HUES64 (cell line): ENCODE data around the gene ITPR2.
"Not testable (repeated sequence)": the region's sequence is repeated elsewhere in the genome, so short reads cannot be mapped to it uniquely, and the experiment has no call there.

Experiments
- H3K27ac ChIP-seq: 2 replicates; pipeline ENCODE4 v1.7.0; 2013; ENCODE audit warnings: low read depth, low read length, inconsistent platforms
- H3K27me3 ChIP-seq: 2 replicates; pipeline ENCODE4 v1.6.1; 2013; ENCODE audit warnings: mild to moderate bottlenecking, low read length; ENCODE audit not compliant: insufficient read depth
- H3K36me3 ChIP-seq: 2 replicates; pipeline ENCODE4 v1.6.1; 2013; ENCODE audit warnings: mild to moderate bottlenecking, low read length; ENCODE audit not compliant: insufficient read depth
- H3K4me1 ChIP-seq: 2 replicates; pipeline ENCODE4 v1.6.1; 2013; ENCODE audit warnings: mild to moderate bottlenecking, low read length, moderate library complexity; ENCODE audit not compliant: insufficient read depth
- H3K4me3 ChIP-seq: 2 replicates; pipeline ENCODE4 v1.5.1; 2013; ENCODE audit warnings: mild to moderate bottlenecking, low read length, moderate library complexity
- H3K9ac ChIP-seq: 2 replicates; pipeline ENCODE4 v1.6.1; 2013; ENCODE audit warnings: mild to moderate bottlenecking, low read depth, low read length
- H3K9me3 ChIP-seq: 2 replicates; pipeline ENCODE4 v1.6.1; 2013; ENCODE audit warnings: low read depth, low read length; ENCODE audit not compliant: insufficient read depth
- WGBS: fragments of 150-250, 120-280 bp; methylation state at CpG from one replicate; pipeline ENCODE4 v1.1.7; 2013; ENCODE audit warnings: missing lambda C conversion rate; 5-methylcytosine and 5-hydroxymethylcytosine counted together

The ITPR2 gene

GRCh38 chr12:26648999-26649398 lies 184.0 kb downstream of the ITPR2 start:
- WGBS = no CpG with 5 or more reads among the region's 1 CpG
- H3K36me3 ChIP-seq = peaks cover 11% of the 10 kb centered on the region
- H3K9ac ChIP-seq = no peak overlapping the region
- H3K9me3 ChIP-seq = no peaks in the 10 kb centered on the region; the same call in none of the 2 replicates
- no peaks in the 10 kb centered on the region for H3K27me3 ChIP-seq
- peaks cover 4% of the 10 kb centered on the region; the same call in 1 of the 2 replicates for H3K4me1 ChIP-seq
- no peak overlapping the region for H3K4me3 ChIP-seq
- H3K27ac ChIP-seq = no peak overlapping the region

GRCh38 chr12:26648584-26648983 lies 184.4 kb downstream of the ITPR2 start:
- peaks cover 8% of the 10 kb centered on the region for H3K4me1 ChIP-seq
- H3K4me3 ChIP-seq = no peak overlapping the region
- 55% methylated on average over 1 of the region's 1 CpG for WGBS
- H3K27ac ChIP-seq = no peak overlapping the region
- peaks cover 8% of the 10 kb centered on the region for H3K36me3 ChIP-seq
- no peak overlapping the region for H3K9ac ChIP-seq
- no peaks in the 10 kb centered on the region for H3K27me3 ChIP-seq
- no peaks in the 10 kb centered on the region; the same call in none of the 2 replicates for H3K9me3 ChIP-seq

- 97% methylated on average over 2 of the region's 3 CpGs for WGBS
- Histone ChIP-seq H3K27me3 (no peaks in the 10 kb centered on the region), H3K4me1 (peaks cover 13% of the 10 kb centered on the region), H3K9ac (no peak overlapping the region), H3K9me3 (no peaks in the 10 kb centered on the region; the same call in none of the 2 replicates), H3K36me3 (peaks cover 7% of the 10 kb centered on the region; the same call in 1 of the 2 replicates), H3K4me3 (no peak overlapping the region), H3K27ac (no peak overlapping the region)
These were observed 184.9 kb downstream of the ITPR2 start for GRCh38 chr12:26648066-26648465.

- Histone ChIP-seq H3K9me3 (no peaks in the 10 kb centered on the region; the same call in none of the 2 replicates), H3K27ac (no peak overlapping the region), H3K4me1 (peaks cover 14% of the 10 kb centered on the region), H3K9ac (no peak overlapping the region), H3K36me3 (peaks cover 3% of the 10 kb centered on the region; the same call in 1 of the 2 replicates), H3K27me3 (no peaks in the 10 kb centered on the region), H3K4me3 (no peak overlapping the region)
- 89% methylated on average over 3 of the region's 3 CpGs for WGBS
These were observed 185.9 kb downstream of the ITPR2 start for GRCh38 chr12:26647088-26647487.

GRCh38 chr12:26646571-26646970 lies 186.4 kb downstream of the ITPR2 start:
- no peak overlapping the region for H3K9ac ChIP-seq
- no peaks in the 10 kb centered on the region for H3K27me3 ChIP-seq
- WGBS = 100% methylated on average over 1 of the region's 2 CpGs
- H3K4me1 ChIP-seq = peaks cover 14% of the 10 kb centered on the region
- no peak overlapping the region for H3K4me3 ChIP-seq
- H3K27ac ChIP-seq = no peak overlapping the region
- no peaks in the 10 kb centered on the region; the same call in none of the 2 replicates for H3K9me3 ChIP-seq
- H3K36me3 ChIP-seq = peaks cover 3% of the 10 kb centered on the region; the same call in 1 of the 2 replicates

GRCh38 chr12:26644376-26644775 lies 188.6 kb downstream of the ITPR2 start:
- Histone ChIP-seq H3K27ac (peak overlapping the region; percentile 40), H3K4me1 (peaks cover 14% of the 10 kb centered on the region)
- H3K9me3 ChIP-seq, H3K9ac ChIP-seq, H3K36me3 ChIP-seq, H3K27me3 ChIP-seq, H3K4me3 ChIP-seq: not testable (repeated sequence)
- 85% methylated on average over 3 of the region's 3 CpGs for WGBS

GRCh38 chr12:26643532-26644315 lies 189.3 kb downstream of the ITPR2 start:
- no peaks in the 10 kb centered on the region for H3K36me3 ChIP-seq
- peak overlapping the region; percentile 61 for H3K27ac ChIP-seq
- H3K9ac ChIP-seq = no peak overlapping the region
- H3K9me3 ChIP-seq = no peaks in the 10 kb centered on the region
- no peak overlapping the region for H3K4me3 ChIP-seq
- WGBS = 64% methylated on average over 4 of the region's 4 CpGs
- no peaks in the 10 kb centered on the region for H3K27me3 ChIP-seq
- H3K4me1 ChIP-seq = peaks cover 14% of the 10 kb centered on the region

GRCh38 chr12:26642361-26642760 lies 190.6 kb downstream of the ITPR2 start:
- Histone ChIP-seq H3K4me3 (no peak overlapping the region), H3K36me3 (no peaks in the 10 kb centered on the region), H3K4me1 (peaks cover 14% of the 10 kb centered on the region), H3K9me3 (no peaks in the 10 kb centered on the region), H3K9ac (no peak overlapping the region), H3K27me3 (no peaks in the 10 kb centered on the region), H3K27ac (no peak overlapping the region)
- 90% methylated on average over 2 of the region's 2 CpGs for WGBS

GRCh38 chr12:26636710-26637328 lies 196.2 kb downstream of the ITPR2 start:
- Histone ChIP-seq H3K4me3 (no peak overlapping the region), H3K27ac (no peak overlapping the region), H3K27me3 (no peaks in the 10 kb centered on the region), H3K4me1 (peaks cover 41% of the 10 kb centered on the region), H3K9me3 (no peaks in the 10 kb centered on the region), H3K9ac (no peak overlapping the region), H3K36me3 (no peaks in the 10 kb centered on the region)
- WGBS = 90% methylated on average over 2 of the region's 2 CpGs

- Histone ChIP-seq H3K9me3 (no peaks in the 10 kb centered on the region), H3K27me3 (no peaks in the 10 kb centered on the region), H3K27ac (no peak overlapping the region), H3K4me1 (peaks cover 45% of the 10 kb centered on the region), H3K9ac (no peak overlapping the region), H3K4me3 (no peak overlapping the region), H3K36me3 (no peaks in the 10 kb centered on the region)
- WGBS = 84% methylated on average over 5 of the region's 5 CpGs
These were observed 199.3 kb downstream of the ITPR2 start for GRCh38 chr12:26633591-26634210.

GRCh38 chr12:26632756-26633155 lies 200.2 kb downstream of the ITPR2 start:
- Histone ChIP-seq H3K9me3 (no peaks in the 10 kb centered on the region), H3K36me3 (no peaks in the 10 kb centered on the region), H3K27ac (no peak overlapping the region), H3K9ac (no peak overlapping the region), H3K4me3 (no peak overlapping the region), H3K27me3 (no peaks in the 10 kb centered on the region), H3K4me1 (peaks cover 45% of the 10 kb centered on the region)
- 92% methylated on average over 6 of the region's 6 CpGs for WGBS
